Measurements from ENCODE around the gene SCT. TPM values are rescaled to one million over a fixed set of nuclear protein-coding genes. Genes with fewer than 3 reads are reported as not detected.

SCT gene
- total and polyA plus RNA-seq, 2 donors (not counting 1 experiment from before 2014, with no cell fraction given): not detected

DNA sequence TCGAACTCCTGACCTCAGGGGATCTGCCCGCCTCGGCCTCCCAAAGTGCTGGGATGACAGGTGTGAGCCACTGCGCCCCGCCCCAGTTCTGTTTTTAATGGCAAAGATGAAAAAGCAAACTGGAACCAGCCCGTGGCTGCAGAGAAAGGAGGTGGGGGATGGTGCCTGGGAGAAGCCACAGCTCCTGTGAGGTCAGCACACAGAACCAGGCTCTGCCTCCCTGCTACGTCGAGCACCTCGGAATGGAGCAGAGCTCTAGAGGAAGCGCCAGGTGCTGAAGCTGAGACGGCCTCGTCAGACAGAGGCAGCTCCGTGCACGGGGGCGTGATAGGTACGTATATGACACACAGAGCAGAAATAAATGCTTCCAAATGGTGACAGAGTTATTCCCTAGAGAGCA, 18.6 kb upstream of the SCT start:
- Histone ChIP-seq H3K9me3 (ENCODE audit: control insufficient read depth, insufficient read depth, low read depth, low read length) (no peaks in the 10 kb centered on the region), H3K36me3 (ENCODE audit: control insufficient read depth, insufficient read depth, low read length) (peaks cover 9% of the 10 kb centered on the region), H3K27me3 (ENCODE audit: control insufficient read depth, insufficient read depth, low read length) (no peaks in the 10 kb centered on the region), H3K27ac (ENCODE audit: insufficient read depth, low read length) (no peak overlapping the region), H3K4me1 (ENCODE audit: control insufficient read depth, extremely low read depth, insufficient read depth, low read length) (no peaks in the 10 kb centered on the region), H3K9ac (ENCODE audit: insufficient read depth, low read length) (no peak overlapping the region), H3K4me3 (replicated peaks in 1 of 4; ENCODE audit: control extremely low read depth in 1 of 4, insufficient read depth in 1 of 4, low read depth in 3 of 4, low read length in 4 of 4) (no peak overlapping the region), H4K20me1 (ENCODE audit: control insufficient read depth, extremely low read depth, insufficient read depth, low read length) (no peaks in the 10 kb centered on the region), H3K4me2 (ENCODE audit: extremely low read depth, insufficient read depth, low read length) (no peak overlapping the region), H3K79me2 (ENCODE audit: control insufficient read depth, insufficient read depth, low read length) (no peaks in the 10 kb centered on the region), H2AFZ (ENCODE audit: low read length) (no peak overlapping the region)
- TF ChIP-seq, protein P1, sequence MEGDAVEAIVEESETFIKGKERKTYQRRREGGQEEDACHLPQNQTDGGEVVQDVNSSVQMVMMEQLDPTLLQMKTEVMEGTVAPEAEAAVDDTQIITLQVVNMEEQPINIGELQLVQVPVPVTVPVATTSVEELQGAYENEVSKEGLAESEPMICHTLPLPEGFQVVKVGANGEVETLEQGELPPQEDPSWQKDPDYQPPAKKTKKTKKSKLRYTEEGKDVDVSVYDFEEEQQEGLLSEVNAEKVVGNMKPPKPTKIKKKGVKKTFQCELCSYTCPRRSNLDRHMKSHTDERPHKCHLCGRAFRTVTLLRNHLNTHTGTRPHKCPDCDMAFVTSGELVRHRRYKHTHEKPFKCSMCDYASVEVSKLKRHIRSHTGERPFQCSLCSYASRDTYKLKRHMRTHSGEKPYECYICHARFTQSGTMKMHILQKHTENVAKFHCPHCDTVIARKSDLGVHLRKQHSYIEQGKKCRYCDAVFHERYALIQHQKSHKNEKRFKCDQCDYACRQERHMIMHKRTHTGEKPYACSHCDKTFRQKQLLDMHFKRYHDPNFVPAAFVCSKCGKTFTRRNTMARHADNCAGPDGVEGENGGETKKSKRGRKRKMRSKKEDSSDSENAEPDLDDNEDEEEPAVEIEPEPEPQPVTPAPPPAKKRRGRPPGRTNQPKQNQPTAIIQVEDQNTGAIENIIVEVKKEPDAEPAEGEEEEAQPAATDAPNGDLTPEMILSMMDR (conservative IDR thresholded peaks at IDR 0.05 in 1 of 2, IDR thresholded peaks at IDR 0.05 in 1 of 2; ENCODE audit: low read depth in 1 of 2, low read length in 2 of 2): no peak
- TF ChIP-seq EZH2 (IDR thresholded peaks at IDR 0.05; ENCODE audit: low read length, missing control alignments): no peak
- no peak for DNase-seq (ENCODE audit: low read depth in 2 of 2)

DNA sequence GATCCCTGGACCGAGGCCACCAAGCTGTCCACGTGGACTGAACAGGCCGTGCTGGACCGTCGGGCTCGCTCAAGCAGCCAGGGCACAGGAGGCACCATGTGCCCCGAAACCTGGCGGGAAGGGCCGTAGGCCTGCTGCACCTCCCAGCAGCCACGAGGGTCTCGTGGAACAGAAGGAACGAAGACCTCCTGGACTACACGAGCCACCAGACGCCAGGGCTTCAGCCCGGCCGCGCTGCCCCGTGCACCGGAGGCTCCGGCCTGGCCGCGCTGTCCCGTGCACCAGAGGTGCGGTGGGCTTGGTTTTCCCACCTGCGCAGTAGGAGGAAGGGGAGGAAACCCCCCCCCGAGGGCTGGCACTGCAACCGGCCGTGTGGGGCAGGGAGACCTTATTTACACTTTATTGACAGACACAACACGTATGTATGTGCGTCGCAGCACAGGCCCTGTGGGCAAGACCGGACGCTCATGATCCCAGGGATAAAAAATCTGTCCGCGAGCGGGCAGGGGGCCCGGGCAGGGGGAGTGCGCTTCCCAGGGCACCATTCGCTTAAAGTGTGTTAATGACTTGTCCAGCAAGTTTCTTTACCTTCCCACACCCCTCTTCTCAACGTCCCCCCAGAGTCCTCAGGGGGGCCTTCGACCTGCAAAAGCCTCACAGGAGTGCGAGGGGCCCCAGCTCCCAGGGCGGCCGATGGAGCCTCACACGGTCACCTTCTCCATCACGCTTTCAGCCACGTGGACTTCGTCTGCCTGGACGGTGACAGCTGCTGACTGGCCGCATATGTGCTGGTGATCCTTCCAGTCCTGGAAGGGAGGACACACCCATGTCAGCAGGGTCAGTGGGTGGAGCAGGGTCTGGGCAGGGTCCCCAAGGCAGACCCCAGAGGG, 17.1 kb upstream of the SCT start:
- Histone ChIP-seq H3K9ac (ENCODE audit: insufficient read depth, low read length) (no peak overlapping the region), H3K4me1 (ENCODE audit: control insufficient read depth, extremely low read depth, insufficient read depth, low read length) (no peaks in the 10 kb centered on the region), H3K4me2 (ENCODE audit: extremely low read depth, insufficient read depth, low read length) (no peak overlapping the region), H3K9me3 (ENCODE audit: control insufficient read depth, insufficient read depth, low read depth, low read length) (no peaks in the 10 kb centered on the region), H3K36me3 (ENCODE audit: control insufficient read depth, insufficient read depth, low read length) (peaks cover 8% of the 10 kb centered on the region), H3K4me3 (replicated peaks in 1 of 4; ENCODE audit: control extremely low read depth in 1 of 4, insufficient read depth in 1 of 4, low read depth in 3 of 4, low read length in 4 of 4) (no peak overlapping the region), H3K79me2 (ENCODE audit: control insufficient read depth, insufficient read depth, low read length) (no peaks in the 10 kb centered on the region), H3K27ac (ENCODE audit: insufficient read depth, low read length) (no peak overlapping the region), H3K27me3 (ENCODE audit: control insufficient read depth, insufficient read depth, low read length) (no peaks in the 10 kb centered on the region), H2AFZ (ENCODE audit: low read length) (no peak overlapping the region), H4K20me1 (ENCODE audit: control insufficient read depth, extremely low read depth, insufficient read depth, low read length) (no peaks in the 10 kb centered on the region)
- no peak for DNase-seq (ENCODE audit: low read depth in 2 of 2)
- TF ChIP-seq EZH2 (IDR thresholded peaks at IDR 0.05; ENCODE audit: low read length, missing control alignments): no peak
- TF ChIP-seq, protein P1 (conservative IDR thresholded peaks at IDR 0.05 in 1 of 2, IDR thresholded peaks at IDR 0.05 in 1 of 2; ENCODE audit: low read depth in 1 of 2, low read length in 2 of 2): no peak

DNA sequence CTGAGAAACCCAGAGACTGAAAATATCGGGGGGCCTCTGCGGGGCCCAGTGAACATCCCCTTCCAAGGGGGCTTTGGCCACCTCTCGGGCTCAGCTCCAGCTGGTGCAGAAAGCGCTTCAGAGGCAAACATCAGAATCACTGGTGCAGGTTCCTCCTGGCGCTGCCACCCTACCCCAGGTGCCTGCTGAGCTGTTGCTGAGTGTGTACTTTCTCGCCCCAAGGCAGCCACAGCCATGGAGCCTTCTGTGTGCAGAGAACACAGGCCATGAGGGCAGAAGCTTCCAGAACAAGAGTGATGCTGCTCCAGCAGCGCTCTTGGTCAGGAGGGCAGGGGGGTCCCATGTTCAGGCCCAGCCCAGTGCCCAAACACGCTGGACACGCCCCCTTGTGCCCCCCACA, 16.4 kb upstream of the SCT start:
- no peaks in the 10 kb centered on the region for H4K20me1 ChIP-seq (ENCODE audit: control insufficient read depth, extremely low read depth, insufficient read depth, low read length)
- no peak for DNase-seq (ENCODE audit: low read depth in 2 of 2)
- no peaks in the 10 kb centered on the region for H3K9me3 ChIP-seq (ENCODE audit: control insufficient read depth, insufficient read depth, low read depth, low read length)
- no peaks in the 10 kb centered on the region for H3K79me2 ChIP-seq (ENCODE audit: control insufficient read depth, insufficient read depth, low read length)
- no peak overlapping the region for H3K4me2 ChIP-seq (ENCODE audit: extremely low read depth, insufficient read depth, low read length)
- H3K4me3 ChIP-seq (replicated peaks in 1 of 4; ENCODE audit: control extremely low read depth in 1 of 4, insufficient read depth in 1 of 4, low read depth in 3 of 4, low read length in 4 of 4): no peak overlapping the region
- peaks cover 8% of the 10 kb centered on the region for H3K36me3 ChIP-seq (ENCODE audit: control insufficient read depth, insufficient read depth, low read length)
- no peak overlapping the region for H3K27ac ChIP-seq (ENCODE audit: insufficient read depth, low read length)
- TF ChIP-seq, protein P1 (conservative IDR thresholded peaks at IDR 0.05 in 1 of 2, IDR thresholded peaks at IDR 0.05 in 1 of 2; ENCODE audit: low read depth in 1 of 2, low read length in 2 of 2): no peak
- no peak for TF ChIP-seq EZH2 (IDR thresholded peaks at IDR 0.05; ENCODE audit: low read length, missing control alignments)
- H3K9ac ChIP-seq (ENCODE audit: insufficient read depth, low read length): no peak overlapping the region
- H2AFZ ChIP-seq (ENCODE audit: low read length): no peak overlapping the region
- no peaks in the 10 kb centered on the region for H3K4me1 ChIP-seq (ENCODE audit: control insufficient read depth, extremely low read depth, insufficient read depth, low read length)
- no peaks in the 10 kb centered on the region for H3K27me3 ChIP-seq (ENCODE audit: control insufficient read depth, insufficient read depth, low read length)

Measured in fibroblast of lung (primary cell).